Measurements from ENCODE around the gene TSSK1B.

- TF ChIP-seq REST (IDR thresholded peaks at IDR 0.05; ENCODE audit: low read depth, low read length) = no peak
- TF ChIP-seq, protein P1, sequence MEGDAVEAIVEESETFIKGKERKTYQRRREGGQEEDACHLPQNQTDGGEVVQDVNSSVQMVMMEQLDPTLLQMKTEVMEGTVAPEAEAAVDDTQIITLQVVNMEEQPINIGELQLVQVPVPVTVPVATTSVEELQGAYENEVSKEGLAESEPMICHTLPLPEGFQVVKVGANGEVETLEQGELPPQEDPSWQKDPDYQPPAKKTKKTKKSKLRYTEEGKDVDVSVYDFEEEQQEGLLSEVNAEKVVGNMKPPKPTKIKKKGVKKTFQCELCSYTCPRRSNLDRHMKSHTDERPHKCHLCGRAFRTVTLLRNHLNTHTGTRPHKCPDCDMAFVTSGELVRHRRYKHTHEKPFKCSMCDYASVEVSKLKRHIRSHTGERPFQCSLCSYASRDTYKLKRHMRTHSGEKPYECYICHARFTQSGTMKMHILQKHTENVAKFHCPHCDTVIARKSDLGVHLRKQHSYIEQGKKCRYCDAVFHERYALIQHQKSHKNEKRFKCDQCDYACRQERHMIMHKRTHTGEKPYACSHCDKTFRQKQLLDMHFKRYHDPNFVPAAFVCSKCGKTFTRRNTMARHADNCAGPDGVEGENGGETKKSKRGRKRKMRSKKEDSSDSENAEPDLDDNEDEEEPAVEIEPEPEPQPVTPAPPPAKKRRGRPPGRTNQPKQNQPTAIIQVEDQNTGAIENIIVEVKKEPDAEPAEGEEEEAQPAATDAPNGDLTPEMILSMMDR (IDR thresholded peaks at IDR 0.05 in 2 of 3, conservative IDR thresholded peaks at IDR 0.05 in 1 of 3; ENCODE audit: control insufficient read depth in 2 of 3, extremely low read depth in 1 of 3, insufficient read depth in 1 of 3, low read depth in 3 of 3, low read length in 3 of 3) = no peak
Measured at GRCh38 chr5:113474100-113474728, 39.4 kb upstream of the TSSK1B start.

Data from GM12878 (cell line).